ENCODE measurements around the gene CWH43. TPM values are rescaled to one million over a fixed set of nuclear protein-coding genes. Genes with fewer than 3 reads are reported as not detected.

The CWH43 gene
- total and polyA plus RNA-seq, 2 of the 13 experiments (the other 11 are each of a cell fraction or from before 2014, with no cell fraction given): not detected

DNA sequence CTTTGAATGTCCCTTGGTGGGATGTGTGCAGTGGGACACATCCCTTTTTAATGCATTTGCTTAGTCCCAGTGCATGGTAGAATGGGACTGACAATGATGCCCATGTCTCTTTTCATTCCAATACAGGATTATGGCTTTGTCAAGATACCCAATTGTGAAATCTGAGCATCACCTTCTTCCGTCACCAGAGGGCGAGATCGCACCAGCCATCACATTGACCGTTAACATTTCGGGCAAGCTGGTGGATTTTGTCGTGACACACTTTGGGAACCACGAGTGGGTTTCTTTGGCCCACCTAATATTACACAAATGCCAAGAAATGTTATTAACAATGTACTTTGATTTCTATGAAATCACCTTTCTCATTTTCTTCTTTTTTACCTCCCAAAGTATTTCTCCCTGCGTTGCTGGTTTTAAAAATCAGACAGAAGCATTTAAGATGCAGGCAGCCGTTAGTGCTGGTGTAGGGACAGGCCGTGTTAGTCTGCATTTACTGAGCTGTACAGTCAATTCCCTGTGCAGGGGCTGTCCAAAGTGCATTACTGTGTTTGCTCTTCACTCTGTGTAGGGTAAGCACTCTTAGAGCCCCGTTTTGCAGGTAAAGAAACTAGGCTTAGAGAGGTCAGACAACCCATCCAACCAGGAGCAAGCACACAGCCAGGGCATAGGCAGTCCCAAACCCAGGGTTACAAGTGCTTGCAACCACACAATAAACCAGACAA is 46.5 kb downstream of the CWH43 start (continued):
- TF ChIP-seq, protein P1, sequence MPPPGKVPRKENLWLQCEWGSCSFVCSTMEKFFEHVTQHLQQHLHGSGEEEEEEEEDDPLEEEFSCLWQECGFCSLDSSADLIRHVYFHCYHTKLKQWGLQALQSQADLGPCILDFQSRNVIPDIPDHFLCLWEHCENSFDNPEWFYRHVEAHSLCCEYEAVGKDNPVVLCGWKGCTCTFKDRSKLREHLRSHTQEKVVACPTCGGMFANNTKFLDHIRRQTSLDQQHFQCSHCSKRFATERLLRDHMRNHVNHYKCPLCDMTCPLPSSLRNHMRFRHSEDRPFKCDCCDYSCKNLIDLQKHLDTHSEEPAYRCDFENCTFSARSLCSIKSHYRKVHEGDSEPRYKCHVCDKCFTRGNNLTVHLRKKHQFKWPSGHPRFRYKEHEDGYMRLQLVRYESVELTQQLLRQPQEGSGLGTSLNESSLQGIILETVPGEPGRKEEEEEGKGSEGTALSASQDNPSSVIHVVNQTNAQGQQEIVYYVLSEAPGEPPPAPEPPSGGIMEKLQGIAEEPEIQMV (CRISPR knock-in tag; IDR thresholded peaks at IDR 0.05; ENCODE audit: low read depth): no peak
- TF ChIP-seq PRPF4 (IDR thresholded peaks at IDR 0.05; ENCODE audit: low read depth, low read length, poor library complexity, severe bottlenecking) (no peak), STAG1 (CRISPR knock-in tag; IDR thresholded peaks at IDR 0.05) (peak; percentile 88), KDM5B (CRISPR knock-in tag; IDR thresholded peaks at IDR 0.05; ENCODE audit: borderline replicate concordance) (no peak), HNF4A (CRISPR knock-in tag; IDR thresholded peaks at IDR 0.05) (peak; percentile 65), ZNF354B (CRISPR knock-in tag; IDR thresholded peaks at IDR 0.05) (no peak), SALL2 (CRISPR knock-in tag; IDR thresholded peaks at IDR 0.05) (no peak), ZNF564 (CRISPR knock-in tag; IDR thresholded peaks at IDR 0.05) (no peak), NFE2L1 (CRISPR knock-in tag; IDR thresholded peaks at IDR 0.05; ENCODE audit: borderline replicate concordance) (no peak), ZNF543 (CRISPR knock-in tag; IDR thresholded peaks at IDR 0.05) (no peak), JARID2 (CRISPR knock-in tag; IDR thresholded peaks at IDR 0.05; ENCODE audit: insufficient replicate concordance) (no peak), SRSF9 (IDR thresholded peaks at IDR 0.05; ENCODE audit: borderline replicate concordance, insufficient read depth, low read depth, low read length, poor library complexity, severe bottlenecking) (no peak), PTBP1 (IDR thresholded peaks at IDR 0.05; ENCODE audit: low read depth, low read length, poor library complexity, severe bottlenecking) (no peak), ZNF317 (CRISPR knock-in tag; IDR thresholded peaks at IDR 0.05) (no peak), RAD21 (CRISPR knock-in tag; IDR thresholded peaks at IDR 0.05) (peak; percentile 42; the same call in 1 of the 2 replicates), GABPB1 (CRISPR knock-in tag; IDR thresholded peaks at IDR 0.05) (no peak), ZEB1 (IDR thresholded peaks at IDR 0.05; ENCODE audit: insufficient replicate concordance, low read depth) (no peak), ZNF34 (CRISPR knock-in tag; IDR thresholded peaks at IDR 0.05; ENCODE audit: borderline replicate concordance) (no peak), CEBPG (CRISPR knock-in tag; IDR thresholded peaks at IDR 0.05) (peak; percentile 72)
- TF ChIP-seq, protein P2, sequence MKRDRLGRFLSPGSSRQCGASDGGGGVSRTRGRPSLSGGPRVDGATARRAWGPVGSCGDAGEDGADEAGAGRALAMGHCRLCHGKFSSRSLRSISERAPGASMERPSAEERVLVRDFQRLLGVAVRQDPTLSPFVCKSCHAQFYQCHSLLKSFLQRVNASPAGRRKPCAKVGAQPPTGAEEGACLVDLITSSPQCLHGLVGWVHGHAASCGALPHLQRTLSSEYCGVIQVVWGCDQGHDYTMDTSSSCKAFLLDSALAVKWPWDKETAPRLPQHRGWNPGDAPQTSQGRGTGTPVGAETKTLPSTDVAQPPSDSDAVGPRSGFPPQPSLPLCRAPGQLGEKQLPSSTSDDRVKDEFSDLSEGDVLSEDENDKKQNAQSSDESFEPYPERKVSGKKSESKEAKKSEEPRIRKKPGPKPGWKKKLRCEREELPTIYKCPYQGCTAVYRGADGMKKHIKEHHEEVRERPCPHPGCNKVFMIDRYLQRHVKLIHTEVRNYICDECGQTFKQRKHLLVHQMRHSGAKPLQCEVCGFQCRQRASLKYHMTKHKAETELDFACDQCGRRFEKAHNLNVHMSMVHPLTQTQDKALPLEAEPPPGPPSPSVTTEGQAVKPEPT (CRISPR knock-in tag; IDR thresholded peaks at IDR 0.05; ENCODE audit: low read depth): no peak
- TF ChIP-seq, protein P3, sequence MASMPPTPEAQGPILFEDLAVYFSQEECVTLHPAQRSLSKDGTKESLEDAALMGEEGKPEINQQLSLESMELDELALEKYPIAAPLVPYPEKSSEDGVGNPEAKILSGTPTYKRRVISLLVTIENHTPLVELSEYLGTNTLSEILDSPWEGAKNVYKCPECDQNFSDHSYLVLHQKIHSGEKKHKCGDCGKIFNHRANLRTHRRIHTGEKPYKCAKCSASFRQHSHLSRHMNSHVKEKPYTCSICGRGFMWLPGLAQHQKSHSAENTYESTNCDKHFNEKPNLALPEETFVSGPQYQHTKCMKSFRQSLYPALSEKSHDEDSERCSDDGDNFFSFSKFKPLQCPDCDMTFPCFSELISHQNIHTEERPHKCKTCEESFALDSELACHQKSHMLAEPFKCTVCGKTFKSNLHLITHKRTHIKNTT (CRISPR knock-in tag; IDR thresholded peaks at IDR 0.05): no peak
- TF ChIP-seq, protein P4, sequence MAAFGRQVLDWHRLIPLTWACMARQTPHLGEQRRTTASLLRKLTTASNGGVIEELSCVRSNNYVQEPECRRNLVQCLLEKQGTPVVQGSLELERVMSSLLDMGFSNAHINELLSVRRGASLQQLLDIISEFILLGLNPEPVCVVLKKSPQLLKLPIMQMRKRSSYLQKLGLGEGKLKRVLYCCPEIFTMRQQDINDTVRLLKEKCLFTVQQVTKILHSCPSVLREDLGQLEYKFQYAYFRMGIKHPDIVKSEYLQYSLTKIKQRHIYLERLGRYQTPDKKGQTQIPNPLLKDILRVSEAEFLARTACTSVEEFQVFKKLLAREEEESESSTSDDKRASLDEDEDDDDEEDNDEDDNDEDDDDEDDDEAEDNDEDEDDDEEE (CRISPR knock-in tag; IDR thresholded peaks at IDR 0.05): no peak
- TF ChIP-seq, protein P5, sequence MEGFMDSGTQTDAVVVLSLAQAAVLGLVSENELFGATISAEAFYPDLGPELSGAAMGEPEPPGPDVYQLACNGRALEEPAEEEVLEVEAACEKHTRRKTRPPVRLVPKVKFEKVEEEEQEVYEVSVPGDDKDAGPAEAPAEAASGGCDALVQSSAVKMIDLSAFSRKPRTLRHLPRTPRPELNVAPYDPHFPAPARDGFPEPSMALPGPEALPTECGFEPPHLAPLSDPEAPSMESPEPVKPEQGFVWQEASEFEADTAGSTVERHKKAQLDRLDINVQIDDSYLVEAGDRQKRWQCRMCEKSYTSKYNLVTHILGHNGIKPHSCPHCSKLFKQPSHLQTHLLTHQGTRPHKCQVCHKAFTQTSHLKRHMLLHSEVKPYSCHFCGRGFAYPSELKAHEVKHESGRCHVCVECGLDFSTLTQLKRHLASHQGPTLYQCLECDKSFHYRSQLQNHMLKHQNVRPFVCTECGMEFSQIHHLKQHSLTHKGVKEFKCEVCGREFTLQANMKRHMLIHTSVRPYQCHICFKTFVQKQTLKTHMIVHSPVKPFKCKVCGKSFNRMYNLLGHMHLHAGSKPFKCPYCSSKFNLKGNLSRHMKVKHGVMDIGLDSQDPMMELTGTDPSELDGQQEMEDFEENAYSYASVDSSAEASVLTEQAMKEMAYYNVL (CRISPR knock-in tag; IDR thresholded peaks at IDR 0.05; ENCODE audit: borderline replicate concordance): no peak

Measured in HepG2 (cell line).